HL-60 (cell line): ENCODE results near the gene KIF2C.
A peak's percentile ranks its signal among the peaks of the same experiment; 100 is the strongest.

Source experiments
- DNase-seq, 2 experiments: peaks; one replicate each; pipeline ENCODE4 v3.0.0-alpha.2; 2010 to 2020; ENCODE audit warnings: low read depth in 1 of 2, low spot score in 1 of 2
- H3K27ac ChIP-seq: fragments of 250-450 bp; sonication (Bioruptor Pico); replicated peaks from 2 replicates; pipeline ENCODE4 v1.5.1; 2020; ENCODE audit warnings: mild to moderate bottlenecking, moderate library complexity
- H3K27me3 ChIP-seq: fragments of 250-450 bp; sonication (Bioruptor Pico); 2 replicates; pipeline ENCODE4 v1.5.1; 2021; ENCODE audit warnings: mild to moderate bottlenecking, moderate library complexity; ENCODE audit not compliant: insufficient read depth, poor library complexity, severe bottlenecking
- H3K4me3 ChIP-seq: replicated peaks from 2 replicates; pipeline ENCODE4 v1.5.1; 2011; ENCODE audit warnings: mild to moderate bottlenecking, control low read depth, low read length; ENCODE audit not compliant: insufficient read depth
- CTCF ChIP-seq: IDR thresholded peaks from one replicate; pipeline ENCODE4 v1.5.1; 2011; ENCODE audit warnings: low read length, control low read depth, inconsistent platforms; ENCODE audit not compliant: insufficient read depth
- GABPA ChIP-seq: IDR thresholded peaks from 2 replicates; pipeline ENCODE4 v1.6.1; 2012; ENCODE audit warnings: low read depth
- POLR2AphosphoS5 ChIP-seq: IDR thresholded peaks from 2 replicates; pipeline ENCODE4 v1.6.1; 2012; ENCODE audit warnings: low read depth
- REST ChIP-seq: IDR thresholded peaks from 2 replicates; pipeline ENCODE4 v1.6.1; 2012; ENCODE audit warnings: low read depth; ENCODE audit not compliant: insufficient replicate concordance
- SPI1 ChIP-seq: IDR thresholded peaks from 2 replicates; pipeline ENCODE4 v1.6.1; 2012; ENCODE audit warnings: low read depth, mild to moderate bottlenecking, borderline replicate concordance

The KIF2C gene

GRCh38 chr1:44723064-44723463 is 16.6 kb upstream of the KIF2C start:
- Histone ChIP-seq H3K4me3 (no peak overlapping the region), H3K27ac (peak overlapping the region; percentile 99), H3K27me3 (no peaks in the 10 kb centered on the region)
- TF ChIP-seq GABPA (no peak), POLR2AphosphoS5 (no peak), SPI1 (no peak)
- no peak for DNase-seq

- H3K4me3 ChIP-seq: peak overlapping the region; percentile 34
- peak; percentile 77 to 97 for DNase-seq
Measured at GRCh38 chr1:44723496-44724295, 15.9 kb upstream of the KIF2C start.

GRCh38 chr1:44724296-44724954 is 15.2 kb upstream of the KIF2C start:
- Histone ChIP-seq H3K27me3 (no peaks in the 10 kb centered on the region), H3K27ac (peak overlapping the region; percentile 99), H3K4me3 (peak overlapping the region; percentile 34)
- peak; percentile 34 to 81 for DNase-seq
- TF ChIP-seq REST (no peak), POLR2AphosphoS5 (peak; percentile 79), GABPA (no peak; the same call in 1 of the 2 replicates), CTCF (no peak), SPI1 (peak; percentile 17; the same call in 1 of the 2 replicates)

More at GRCh38 chr1:44723496-44724295, 15.9 kb upstream of the KIF2C start:
- H3K27me3 ChIP-seq: no peaks in the 10 kb centered on the region
- H3K27ac ChIP-seq: peak overlapping the region; percentile 99
- TF ChIP-seq SPI1 (peak; percentile 100), GABPA (0 out of 2 replicates have a peak, but pooled peaks have one; percentile 22), REST (no peak), POLR2AphosphoS5 (peak; percentile 69), CTCF (no peak)
